Measurements from ENCODE around the gene KRTAP4-6. TPM values are rescaled to one million over a fixed set of nuclear protein-coding genes. Genes with fewer than 3 reads are reported as not detected.

The KRTAP4-6 gene
- total RNA-seq, 4 donors from 2014 or later, result not detected

- no peak for TF ChIP-seq CTCF (IDR thresholded peaks at IDR 0.05; ENCODE audit: low read depth)
Measured at GRCh38 chr17:41153856-41154255, 13.5 kb upstream of the KRTAP4-6 start.

- no peak for TF ChIP-seq CTCF (IDR thresholded peaks at IDR 0.05; ENCODE audit: low read depth)
Measured at GRCh38 chr17:41151525-41151924, 11.2 kb upstream of the KRTAP4-6 start.

- no peak for TF ChIP-seq CTCF (IDR thresholded peaks at IDR 0.05; ENCODE audit: low read depth)
Measured at GRCh38 chr17:41150026-41150425, 9.7 kb upstream of the KRTAP4-6 start.

GRCh38 chr17:41149652-41149985, 9.3 kb upstream of the KRTAP4-6 start, which contains the start of gene KRTAP4-5:
KRTAP4-5 (minus strand) TSS chr17:41149825; CDS start chr17:41149767, 58 bp downstream.
- TF ChIP-seq CTCF (IDR thresholded peaks at IDR 0.05; ENCODE audit: low read depth), result no peak

- TF ChIP-seq CTCF (IDR thresholded peaks at IDR 0.05; ENCODE audit: low read depth), result no peak
Measured at GRCh38 chr17:41147531-41148204, 7.3 kb upstream of the KRTAP4-6 start.

- TF ChIP-seq CTCF (IDR thresholded peaks at IDR 0.05; ENCODE audit: low read depth), result no peak
Measured at GRCh38 chr17:41145261-41145660, 4.9 kb upstream of the KRTAP4-6 start.

GRCh38 chr17:41144846-41145245, 4.5 kb upstream of the KRTAP4-6 start:
- TF ChIP-seq CTCF (IDR thresholded peaks at IDR 0.05; ENCODE audit: low read depth), result no peak
